Kidney epithelial cell (primary cell): ENCODE measurements around the gene RGL3. TPM values are rescaled to one million over a fixed set of nuclear protein-coding genes. Genes with fewer than 3 reads are reported as not detected.
A peak's percentile ranks its signal among the peaks of the same experiment; 100 is the strongest.
"Not testable (repeated sequence)": the region's sequence is repeated elsewhere in the genome, so short reads cannot be mapped to it uniquely, and the experiment has no call there.

Source experiments
- DNase-seq: peaks from one replicate; pipeline ENCODE4 v3.0.0-alpha.2; 2010; ENCODE audit warnings: low read depth
- H3K27me3 ChIP-seq: 2 replicates; pipeline ENCODE4 v1.6.0; 2011; ENCODE audit warnings: low read length; ENCODE audit not compliant: control insufficient read depth, insufficient read depth
- H3K36me3 ChIP-seq: 2 replicates; pipeline ENCODE4 v1.5.1; 2011; ENCODE audit warnings: low read length; ENCODE audit not compliant: control insufficient read depth, insufficient read depth
- H3K4me3 ChIP-seq: 2 replicates; pipeline ENCODE4 v1.5.1; 2011; ENCODE audit warnings: low read depth, mild to moderate bottlenecking, control low read depth, low read length
- CTCF ChIP-seq: IDR thresholded peaks from 2 replicates; pipeline ENCODE4 v1.5.1; 2011; ENCODE audit warnings: mild to moderate bottlenecking, moderate library complexity, low read length, control low read depth, inconsistent platforms; ENCODE audit not compliant: insufficient read depth, poor library complexity, severe bottlenecking
- total RNA-seq: library from RNA; depleted of rRNA; stranded (reverse); fragments of >200 nt; gene quantifications from 2 replicates; pipeline ENCODE4 v1.2.3, GENCODE V29; 2015

Gene RGL3
- total RNA-seq, 1 donor from 2014 or later, result 10.2 TPM

- TF ChIP-seq CTCF, result no peak
- no peak overlapping the region for H3K4me3 ChIP-seq
- no peak for DNase-seq
- peaks cover 37% of the 10 kb centered on the region for H3K27me3 ChIP-seq
- H3K36me3 ChIP-seq, result no peaks in the 10 kb centered on the region
Measured at GRCh38 chr19:11416346-11417052, 2.6 kb downstream of the RGL3 start.

- DNase-seq, result no peak
- H3K27me3 ChIP-seq, result peaks cover 18% of the 10 kb centered on the region
- H3K36me3 ChIP-seq, result no peaks in the 10 kb centered on the region
- no peak overlapping the region for H3K4me3 ChIP-seq
- no peak for TF ChIP-seq CTCF
Measured at GRCh38 chr19:11414544-11414943, 4.6 kb downstream of the RGL3 start.

GRCh38 chr19:11410682-11411081, 8.4 kb downstream of the RGL3 start:
- DNase-seq, result peak; percentile 44
- Histone ChIP-seq H3K4me3 (no peak overlapping the region), H3K36me3 (no peaks in the 10 kb centered on the region), H3K27me3 (peaks cover 8% of the 10 kb centered on the region)
- TF ChIP-seq CTCF, result no peak

GRCh38 chr19:11408591-11408990, 10.5 kb downstream of the RGL3 start:
- Histone ChIP-seq H3K4me3 (no peak overlapping the region), H3K27me3 (peaks cover 8% of the 10 kb centered on the region), H3K36me3 (no peaks in the 10 kb centered on the region)
- no peak for DNase-seq
- TF ChIP-seq CTCF, result no peak

GRCh38 chr19:11406703-11407236, 12.3 kb downstream of the RGL3 start:
- not testable (repeated sequence) for H3K36me3 ChIP-seq, H3K27me3 ChIP-seq, H3K4me3 ChIP-seq, DNase-seq

- no peaks in the 10 kb centered on the region for H3K36me3 ChIP-seq
- peak; percentile 43 for TF ChIP-seq CTCF
- peaks cover 8% of the 10 kb centered on the region for H3K27me3 ChIP-seq
- no peak for DNase-seq
- H3K4me3 ChIP-seq, result no peak overlapping the region
Measured at GRCh38 chr19:11405846-11406643, 13.1 kb downstream of the RGL3 start.
